GM19372 (cell line): Measurements from ENCODE around the gene CCDC181.
"Not testable (repeated sequence)": the region's sequence is repeated elsewhere in the genome, so short reads cannot be mapped to it uniquely, and the experiment has no call there.

ENCODE experiments used
- ATAC-seq: cut with Tn5 transposase; IDR thresholded peaks from one replicate; pipeline ENCODE4 v1.9.1; 2021; ENCODE audit warnings: mild to moderate bottlenecking, low read depth, moderate library complexity; ENCODE audit not compliant: unreplicated experiment

Gene CCDC181

GRCh38 chr1:169408340-169408739, 18.9 kb downstream of the CCDC181 start:
- not testable (repeated sequence) for ATAC-seq

GRCh38 chr1:169402578-169402977, 24.7 kb downstream of the CCDC181 start:
- ATAC-seq, result not testable (repeated sequence)

DNA sequence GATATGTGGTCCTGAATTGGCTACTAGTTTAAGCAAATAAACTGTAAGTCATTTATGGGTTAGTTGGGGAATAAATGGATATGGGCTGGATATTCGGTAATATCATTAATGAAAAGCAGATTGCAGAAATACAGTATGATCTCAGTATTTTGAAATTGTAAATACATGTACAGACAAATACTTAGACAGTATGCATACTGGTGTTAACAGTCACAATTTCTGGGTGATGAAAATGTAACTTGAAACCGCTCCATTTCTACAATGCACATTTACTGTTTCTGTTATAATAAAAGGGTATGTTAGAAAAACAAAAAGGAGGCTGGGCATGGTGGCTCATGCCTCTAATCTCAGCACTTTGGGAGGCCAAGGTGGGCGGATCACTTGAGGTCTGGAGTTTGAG, 31.3 kb downstream of the CCDC181 start:
- no peak for ATAC-seq

DNA sequence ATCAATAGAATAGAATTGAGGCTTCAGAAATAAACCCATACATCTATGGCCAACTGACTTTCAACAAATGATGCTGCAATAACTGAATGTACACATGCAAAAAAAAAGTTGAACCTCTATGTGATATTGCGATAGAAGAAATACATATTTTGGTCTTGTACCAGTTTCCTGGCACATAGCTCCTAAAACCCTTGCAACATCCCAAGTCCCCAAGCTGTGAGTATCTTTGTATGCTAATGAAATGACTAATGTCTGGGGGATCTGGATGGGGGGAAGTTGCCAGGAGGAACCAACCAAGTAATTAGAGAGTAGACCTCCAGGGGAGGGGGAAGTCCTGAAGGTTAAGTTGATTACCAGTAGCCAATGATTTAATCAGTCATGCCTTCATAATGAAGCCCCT, 34.9 kb downstream of the CCDC181 start:
- ATAC-seq, result no peak

DNA sequence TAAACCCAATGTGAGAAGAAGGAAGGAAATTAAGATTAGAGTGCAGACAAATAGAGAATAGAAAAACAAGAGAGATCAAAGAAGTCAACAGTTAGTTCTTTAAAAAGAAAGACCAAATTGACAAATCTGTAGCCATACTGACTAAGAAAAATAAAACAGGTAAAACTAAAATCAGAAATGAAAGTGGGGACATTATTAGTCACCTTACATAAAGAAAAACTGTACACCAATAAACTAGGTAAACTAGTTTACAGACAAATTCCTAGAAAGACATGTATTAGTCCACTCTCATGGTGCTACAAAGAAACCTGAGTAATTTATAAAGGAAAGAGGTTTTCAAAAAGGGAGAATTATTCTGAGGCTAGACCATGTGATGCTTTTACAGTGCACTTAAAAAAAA, 37.0 kb downstream of the CCDC181 start:
- ATAC-seq, result no peak

DNA sequence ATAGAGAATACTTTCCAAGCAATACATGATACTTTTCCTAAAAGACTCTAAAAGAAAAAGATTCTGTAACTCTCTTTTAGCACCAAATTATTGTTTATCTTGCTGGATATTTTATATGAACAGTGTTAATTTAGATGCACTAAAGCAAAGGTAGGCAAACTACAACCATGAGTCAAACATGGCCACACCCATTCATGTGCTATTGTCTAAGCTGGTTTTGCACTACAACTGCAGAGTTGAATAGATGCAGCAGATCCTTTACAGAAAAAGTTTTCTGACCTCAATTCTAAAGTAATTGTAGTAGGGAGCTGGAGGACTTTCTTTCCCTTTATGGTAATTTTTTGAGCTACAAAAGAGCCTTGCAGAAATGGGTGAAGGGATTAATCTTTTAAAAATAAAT, 39.9 kb downstream of the CCDC181 start:
- no peak for ATAC-seq

DNA sequence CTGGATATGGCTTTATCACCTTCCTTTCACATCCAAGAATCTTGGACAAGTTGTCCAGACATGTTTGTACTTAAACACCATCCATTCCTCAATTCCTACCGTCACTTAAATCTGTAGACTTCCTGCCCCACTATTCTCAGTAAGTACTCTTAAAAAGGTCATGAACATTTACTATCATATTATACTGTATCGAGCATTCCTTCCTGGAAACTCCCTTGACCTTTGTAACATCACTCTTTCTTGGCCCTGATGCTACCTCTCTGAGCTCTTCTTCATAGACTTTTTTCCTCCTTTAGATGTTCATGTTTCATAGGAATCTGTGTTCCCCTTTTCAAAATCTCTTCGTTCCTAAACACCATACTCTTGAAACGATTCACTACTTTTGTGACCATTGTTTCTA, 43.8 kb downstream of the CCDC181 start:
- no peak for ATAC-seq

DNA sequence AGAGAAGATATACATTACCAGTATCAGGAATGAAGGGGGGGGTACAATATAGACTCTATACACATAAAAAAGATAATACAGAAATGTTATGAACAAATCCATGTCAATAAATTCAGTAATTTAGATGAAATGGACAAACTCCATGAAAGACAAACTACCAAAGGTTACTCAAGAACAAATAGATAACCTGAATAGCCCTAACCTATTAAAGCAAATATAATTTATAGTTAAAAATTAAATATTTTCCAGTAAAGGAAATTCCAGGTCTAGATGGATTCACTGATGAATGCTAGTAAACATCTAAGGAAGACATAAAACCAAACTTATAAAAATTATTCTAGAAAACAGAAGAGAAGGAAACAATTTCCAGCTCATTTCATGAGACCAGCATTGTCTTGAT, 46.1 kb downstream of the CCDC181 start:
- ATAC-seq, result no peak

- ATAC-seq, result no peak
These were observed 55.9 kb downstream of the CCDC181 start for GRCh38 chr1:169371404-169371803.

- no peak for ATAC-seq
These were observed 58.9 kb downstream of the CCDC181 start for GRCh38 chr1:169368406-169368769.

- ATAC-seq, result peak; percentile 93
These were observed 59.4 kb downstream of the CCDC181 start, which contains the start of the genes BLZF1 and NME7 for GRCh38 chr1:169367686-169368405. BLZF1 (plus strand) TSS chr1:169368195; CDS start chr1:169369523, 1,328 bp downstream. NME7 (minus strand) TSS chr1:169367797; CDS start chr1:169367710, 87 bp downstream.

- ATAC-seq, result no peak
These were observed 60.1 kb downstream of the CCDC181 start for GRCh38 chr1:169367096-169367685.

- ATAC-seq, result no peak
These were observed 62.3 kb downstream of the CCDC181 start for GRCh38 chr1:169364948-169365347.

- no peak for ATAC-seq
These were observed 64.1 kb downstream of the CCDC181 start for GRCh38 chr1:169363046-169363730.

- no peak for ATAC-seq
These were observed 66.0 kb downstream of the CCDC181 start for GRCh38 chr1:169361281-169361680.

GRCh38 chr1:169360415-169360814, 66.9 kb downstream of the CCDC181 start:
- no peak for ATAC-seq

- no peak for ATAC-seq
These were observed 78.8 kb downstream of the CCDC181 start for GRCh38 chr1:169348383-169349036.

DNA sequence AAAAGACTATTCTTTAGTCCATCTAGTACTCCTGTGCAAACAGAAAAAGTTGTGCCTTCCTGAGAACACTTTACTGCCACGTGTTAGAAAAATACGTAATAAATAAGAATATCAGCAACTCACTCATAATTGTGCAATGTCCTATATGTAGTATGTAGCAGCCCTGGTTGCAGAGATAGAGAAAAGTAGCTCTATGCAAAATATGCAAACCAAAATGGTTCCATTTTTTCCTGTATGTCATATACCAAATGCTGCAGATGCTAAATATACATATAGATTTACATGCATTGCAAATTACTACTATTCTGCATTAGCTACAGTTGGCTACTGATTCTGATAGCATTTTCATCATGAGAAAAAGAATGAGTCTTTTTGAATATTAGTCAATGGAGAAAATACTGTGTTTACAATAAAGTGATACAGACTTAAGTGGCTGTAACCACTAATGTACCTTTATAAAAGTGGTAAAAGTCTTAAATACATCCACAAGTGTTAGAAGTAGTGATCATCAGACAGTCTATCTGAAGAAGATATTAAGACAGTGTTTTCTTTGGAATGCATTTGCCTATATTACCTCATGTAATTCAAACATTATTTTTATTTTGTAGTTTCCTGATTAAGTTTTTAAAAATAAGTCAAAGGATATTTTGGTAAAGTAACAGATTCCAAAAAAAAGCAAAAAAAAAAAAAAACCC, 79.4 kb downstream of the CCDC181 start:
- no peak for ATAC-seq

DNA sequence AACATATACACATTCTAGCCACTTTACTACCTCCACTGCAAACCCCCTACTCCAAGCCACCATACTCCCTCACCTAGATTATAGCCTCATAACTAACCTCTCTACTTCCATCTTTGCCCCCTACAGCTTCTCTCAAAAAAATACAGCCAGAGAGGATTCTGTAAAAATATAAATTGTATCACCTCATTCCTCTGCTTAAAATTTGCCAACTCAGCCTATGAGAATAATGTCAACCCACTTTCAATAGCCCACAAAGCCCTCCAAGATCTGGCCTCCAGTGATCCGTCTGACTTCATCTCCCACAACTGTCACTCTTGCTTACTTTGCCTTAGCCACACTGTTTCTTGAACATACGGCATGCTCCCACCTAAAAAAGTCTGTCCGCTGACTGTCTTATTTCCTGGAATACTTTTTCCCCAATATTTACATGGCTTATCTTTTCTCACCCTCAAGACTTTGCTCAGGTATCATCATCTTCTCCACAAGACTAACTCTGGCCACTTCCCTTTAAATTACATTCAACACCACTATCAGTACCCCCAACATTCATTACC, 81.2 kb downstream of the CCDC181 start:
- no peak for ATAC-seq

- no peak for ATAC-seq
These were observed 81.8 kb downstream of the CCDC181 start for GRCh38 chr1:169345511-169345910.
